NCI-H748 treated with DMSO at 0.1 percent for 48 hours (cell line): ENCODE data around the gene SGSH.
"Not testable (repeated sequence)": the region's sequence is repeated elsewhere in the genome, so short reads cannot be mapped to it uniquely, and the experiment has no call there.

Source experiments
- DNase-seq: peaks from one replicate; lab custom pipeline; 2025; lab: John Stamatoyannopoulos, UW

The SGSH gene

DNA sequence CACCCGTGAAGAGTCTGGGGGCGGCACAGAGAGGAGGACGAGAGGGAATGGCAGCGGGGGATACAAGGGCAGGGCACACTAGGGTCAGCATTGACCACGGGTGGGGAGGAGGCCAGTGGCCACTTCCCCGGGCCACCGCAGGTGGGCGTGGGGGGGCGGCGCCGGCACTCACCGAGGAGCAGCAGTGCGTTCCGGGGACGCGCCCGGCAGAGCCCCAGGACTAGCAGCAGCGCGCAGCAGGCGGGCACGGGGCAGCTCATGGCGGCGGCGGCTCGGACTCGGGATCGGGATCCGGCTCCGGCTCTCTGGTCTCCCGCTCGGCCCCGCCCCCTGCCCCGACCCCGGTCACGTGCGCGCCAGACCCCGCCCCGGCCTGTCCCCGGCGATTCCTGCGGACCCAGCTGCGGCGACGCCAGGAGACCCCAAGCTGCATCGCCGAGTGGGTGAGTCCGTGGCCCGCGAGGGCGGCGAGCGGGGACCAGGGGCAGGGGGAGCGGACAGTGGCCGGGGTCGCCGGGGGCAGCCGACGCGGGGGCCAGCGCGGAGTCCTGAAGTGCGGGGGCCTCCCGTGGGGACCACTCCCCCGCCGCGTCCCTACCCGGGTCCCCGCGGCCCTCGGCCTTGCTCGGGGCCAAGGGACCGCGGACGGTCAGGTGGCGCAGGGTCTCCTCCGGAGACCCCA is at the start of gene SGSH, which contains the start of gene SLC26A11:
SGSH (minus strand) TSS at position 280 of the 682 bp plus-strand sequence; CDS start at position 260, 20 bp downstream.
SLC26A11 (plus strand) TSS at position 374 of the 682 bp plus-strand sequence. CDS start 1,134 bp downstream, outside the sequence.
- DNase-seq, result no peak

DNA sequence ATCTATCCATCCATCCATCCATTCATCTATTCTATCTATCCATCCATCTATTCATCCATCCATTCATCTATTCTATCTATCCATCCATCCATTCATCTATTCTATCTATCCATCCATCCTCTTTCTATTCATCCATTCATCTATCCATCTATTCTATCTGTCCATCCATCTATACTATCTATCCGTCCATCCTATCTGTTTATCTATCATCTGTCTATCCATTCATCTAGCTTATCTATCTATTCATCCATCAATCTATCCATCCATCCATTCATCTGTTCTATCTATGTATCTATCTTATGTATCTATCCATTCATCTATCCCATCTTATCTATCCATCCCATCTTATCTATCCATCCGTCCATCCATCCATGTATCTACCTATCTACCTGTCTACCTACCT is 49.3 kb upstream of the SGSH start:
- DNase-seq, result no peak

GRCh38 chr17:80268427-80268826 is 48.3 kb upstream of the SGSH start:
- DNase-seq, result no peak

DNA sequence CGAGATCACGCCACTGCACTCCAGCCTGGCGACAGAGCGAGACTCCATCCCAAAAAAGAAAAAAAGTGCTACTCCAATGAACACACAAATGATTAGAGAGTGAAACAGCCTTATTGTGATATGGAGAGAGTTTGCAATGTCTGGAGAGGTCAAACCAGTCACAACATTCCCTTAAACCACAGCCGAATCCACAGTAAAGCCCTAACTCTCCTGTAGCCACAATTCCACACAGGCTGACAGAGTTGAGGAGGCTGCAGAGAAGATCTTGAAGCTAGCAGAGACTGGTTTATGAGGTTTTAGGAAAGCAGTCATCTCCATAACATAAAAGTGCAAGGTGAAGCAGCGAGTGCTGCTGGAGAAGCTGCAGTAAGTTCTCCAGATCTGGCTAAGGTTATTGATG is 47.3 kb upstream of the SGSH start:
- no peak for DNase-seq

DNA sequence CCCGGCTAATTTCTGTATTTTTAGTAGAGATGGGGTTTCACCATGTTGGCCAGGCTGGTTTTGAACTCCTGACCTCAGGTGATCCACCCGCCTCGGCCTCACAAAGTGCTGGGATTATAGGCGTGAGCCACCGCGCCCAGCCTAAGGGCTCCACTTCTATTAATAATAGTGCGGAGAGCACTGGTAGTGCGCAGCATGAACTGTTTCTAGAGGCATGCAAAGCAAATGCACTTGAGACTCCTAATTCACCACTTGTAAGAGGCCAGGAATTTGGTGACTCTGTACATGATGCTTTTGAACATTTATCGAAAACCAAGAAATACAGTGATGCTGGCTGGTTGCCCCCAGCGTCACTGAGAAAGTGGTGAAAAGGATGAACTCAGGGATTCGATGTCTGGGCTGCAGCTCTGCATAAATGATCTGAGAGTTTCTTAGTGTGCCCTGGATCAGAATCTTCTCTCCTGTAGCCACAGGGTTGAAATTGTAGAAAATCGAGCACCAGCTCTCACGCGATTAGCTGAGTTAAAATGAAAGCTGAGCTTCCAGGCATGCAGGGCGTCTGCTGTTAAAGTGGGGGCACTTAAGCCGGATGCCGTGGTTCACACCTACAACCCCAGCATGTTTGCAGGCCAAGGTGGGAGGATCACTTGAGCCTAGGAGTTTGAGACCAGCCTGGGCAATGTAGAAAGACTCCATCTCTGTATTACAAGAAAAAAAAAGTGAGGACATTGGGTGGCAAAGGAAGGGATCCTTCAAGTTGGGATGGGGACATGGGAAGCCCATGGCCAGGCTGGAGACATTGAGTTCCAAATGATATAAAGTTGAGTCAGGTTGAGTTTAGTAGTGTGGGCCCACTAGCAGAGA is 45.3 kb upstream of the SGSH start:
- no peak for DNase-seq

GRCh38 chr17:80264205-80265075 is 44.3 kb upstream of the SGSH start:
- no peak for DNase-seq

GRCh38 chr17:80263253-80264204 is 43.4 kb upstream of the SGSH start:
- DNase-seq, result no peak

- no peak for DNase-seq
These were observed 42.7 kb upstream of the SGSH start for GRCh38 chr17:80262775-80263244.

- no peak for DNase-seq
These were observed 42.2 kb upstream of the SGSH start for GRCh38 chr17:80262291-80262690.

GRCh38 chr17:80261895-80262279 is 41.8 kb upstream of the SGSH start:
- no peak for DNase-seq

DNA sequence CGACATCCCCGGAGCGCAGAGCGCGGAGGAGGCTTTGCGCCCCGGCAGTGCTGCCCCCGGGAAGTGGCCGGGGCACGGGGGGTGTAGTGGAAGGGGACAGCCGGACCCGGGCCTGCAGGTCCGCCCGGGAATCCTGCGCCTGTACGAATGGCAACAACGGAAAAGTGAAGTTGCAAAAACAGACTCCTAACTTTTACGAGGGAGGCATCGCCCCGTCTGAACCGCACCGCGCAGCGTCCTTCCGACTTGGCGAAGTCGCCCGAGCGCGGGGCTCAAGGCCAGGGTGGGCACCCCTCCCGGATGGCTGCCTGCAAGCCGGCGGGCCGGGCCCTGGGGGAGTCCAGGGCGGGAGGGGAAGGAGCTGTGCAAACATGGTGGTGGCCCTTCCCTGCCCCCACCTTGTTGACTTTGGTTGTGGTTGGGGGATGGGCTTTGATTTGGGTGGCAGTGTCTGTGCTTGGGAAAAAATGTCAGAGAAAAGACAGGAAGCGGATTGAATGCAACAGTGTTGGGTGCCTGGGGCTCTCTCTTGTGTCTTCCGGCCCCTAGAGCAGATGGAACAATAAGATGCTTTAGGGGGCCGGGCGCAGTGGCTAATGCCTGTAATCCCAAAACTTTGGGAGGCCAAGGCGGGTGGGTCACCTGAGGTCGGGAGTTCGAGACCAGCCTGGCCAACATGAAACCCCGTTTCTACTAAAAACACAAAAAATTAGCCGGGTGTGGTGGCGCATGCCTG is 41.2 kb upstream of the SGSH start:
- DNase-seq, result peak; percentile 43

DNA sequence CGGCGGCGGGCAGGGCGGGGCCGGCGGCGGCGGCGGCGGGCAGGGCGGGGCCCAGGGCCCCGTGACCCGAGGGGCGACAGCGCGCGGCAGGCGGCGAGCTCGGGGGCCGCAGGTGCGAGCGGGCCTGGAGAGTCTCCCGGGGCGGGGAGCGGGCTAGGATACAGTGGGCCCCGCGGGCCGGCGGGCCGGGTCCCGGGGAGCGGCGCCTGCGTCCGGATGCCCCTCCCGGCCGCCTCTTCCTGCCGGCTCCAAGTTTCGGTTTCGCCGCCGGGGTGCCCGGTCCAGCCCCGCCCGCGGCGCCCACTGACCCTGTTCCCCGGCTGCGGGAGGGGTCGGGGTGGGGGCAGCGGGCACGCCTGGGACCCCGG is 40.6 kb upstream of the SGSH start, which contains the start of gene RNF213:
RNF213 (plus strand) TSS at position 62 of the 368 bp plus-strand sequence. CDS start 2,830 bp downstream, outside the sequence.
- no peak for DNase-seq

DNA sequence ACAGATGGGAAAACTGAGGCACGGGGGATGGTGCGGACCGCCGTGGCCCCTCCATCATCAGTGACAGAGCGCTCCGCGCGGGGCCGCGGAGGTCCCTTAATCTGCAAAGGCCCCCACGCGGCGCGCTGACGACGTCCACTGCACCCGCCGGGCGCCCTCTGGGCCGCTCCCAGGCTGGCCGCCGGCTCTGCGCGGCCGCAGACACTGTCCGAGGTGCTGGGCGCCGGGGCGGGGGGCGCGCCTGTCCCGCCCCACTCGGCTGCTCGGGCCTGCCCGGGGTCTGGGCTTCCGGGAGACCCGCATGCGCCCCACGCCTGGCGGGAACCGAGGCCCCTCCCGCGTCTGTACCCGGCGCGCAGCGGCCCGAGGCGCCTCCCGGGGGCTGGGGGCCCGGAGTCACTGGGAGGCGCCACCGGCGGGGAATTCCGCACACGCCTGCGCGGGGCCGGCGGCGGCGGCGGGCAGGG is 40.0 kb upstream of the SGSH start:
- peak; percentile 2 for DNase-seq

- no peak for DNase-seq
These were observed 39.4 kb upstream of the SGSH start for GRCh38 chr17:80259457-80260068.

DNA sequence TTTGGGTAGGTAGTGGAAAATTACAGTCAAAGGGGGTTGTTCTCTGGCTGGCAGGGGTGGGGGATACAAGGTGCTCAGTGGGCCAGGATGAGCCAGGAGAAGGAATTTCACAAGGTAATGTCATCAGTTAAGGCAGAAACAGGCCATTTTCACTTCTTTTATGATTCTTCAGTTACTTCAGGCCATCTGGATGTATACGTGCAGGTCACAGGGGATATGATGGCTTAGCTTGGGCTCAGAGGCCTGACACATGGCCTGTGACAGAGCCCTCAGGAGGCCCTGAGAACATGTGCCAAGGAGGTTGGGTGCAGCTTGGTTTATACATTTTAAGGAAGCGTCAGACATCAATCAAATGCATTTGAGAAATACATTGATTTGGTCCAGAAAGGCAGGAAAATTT is 38.2 kb upstream of the SGSH start:
- not testable (repeated sequence) for DNase-seq

- no peak for DNase-seq
These were observed 37.6 kb upstream of the SGSH start for GRCh38 chr17:80257716-80258213.

DNA sequence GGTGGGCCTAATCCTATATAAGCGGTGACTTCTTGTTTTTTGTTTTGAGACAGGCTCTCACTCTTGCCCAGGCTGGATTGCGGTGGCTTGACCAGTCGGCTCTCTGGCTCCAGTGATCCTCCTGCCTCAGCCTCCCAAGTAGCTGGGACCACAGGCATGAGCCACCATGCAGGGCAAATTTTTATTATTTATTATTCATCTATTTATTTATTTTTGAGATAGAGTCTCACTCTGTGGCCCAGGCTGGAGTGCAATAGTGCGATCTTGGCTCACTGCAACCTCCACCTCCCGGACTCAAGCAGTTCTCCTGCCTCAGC is 35.9 kb upstream of the SGSH start:
- DNase-seq, result no peak

GRCh38 chr17:80254396-80255251 is 34.5 kb upstream of the SGSH start:
- DNase-seq, result no peak
